Sigmoid colon (tissue), 7 donors: ENCODE data around the gene MED13L. TPM values are rescaled to one million over a fixed set of nuclear protein-coding genes. Genes with fewer than 3 reads are reported as not detected.
A peak's percentile ranks its signal among the peaks of the same experiment; 100 is the strongest.

ENCODE experiments used
- DNase-seq: peaks from one replicate; pipeline ENCODE4 v3.0.0-alpha.2; 2019
- H3K27ac ChIP-seq, 4 donors: fragments of 200-600 bp; sonication (generic); one replicate each; pipeline ENCODE4 v1.5.1; 2016 to 2019; ENCODE audit warnings: mild to moderate bottlenecking in 1 of 4
- H3K27me3 ChIP-seq, 3 donors: fragments of 200-600 bp; sonication (generic); one replicate each; pipeline ENCODE4 v1.5.1; 2019; ENCODE audit warnings: mild to moderate bottlenecking in 1 of 3
- H3K36me3 ChIP-seq, 4 donors: fragments of 200-600 bp; sonication (generic); one replicate each; pipeline ENCODE4 v1.5.1; 2016 to 2019
- H3K4me1 ChIP-seq, 4 donors: fragments of 200-600 bp; sonication (generic); one replicate each; pipeline ENCODE4 v1.5.1; 2017 to 2019
- H3K4me3 ChIP-seq, 4 donors: fragments of 200-600 bp; sonication (generic); one replicate each; pipeline ENCODE4 v1.5.1; 2017 to 2019; ENCODE audit warnings: mild to moderate bottlenecking in 2 of 4, moderate library complexity in 1 of 4
- H3K9me3 ChIP-seq, 4 donors: fragments of 200-600 bp in 3 of 4; sonication (generic) in 3 of 4; one replicate each; pipeline versions ENCODE4 v1.5.1 to v1.6.1; 2013 to 2019
- CTCF ChIP-seq, 4 experiments: fragments of 450-650 bp in 3 of 4; fragments of 200-600 bp in 1 of 4; IDR thresholded peaks; one replicate each; pipeline ENCODE4 v1.5.1; 2016 to 2019; ENCODE audit warnings: antibody characterized with exemption in 4 of 4, mild to moderate bottlenecking in 3 of 4, moderate library complexity in 2 of 4
- EP300 ChIP-seq, 4 donors: sonication (generic); formaldehyde crosslinking; IDR thresholded peaks; one replicate each; pipeline ENCODE4 v1.6.1; 2017; ENCODE audit warnings: antibody characterized with exemption in 4 of 4
- POLR2A ChIP-seq, 2 donors: fragments of 450-650 bp; IDR thresholded peaks; one replicate each; pipeline ENCODE4 v1.6.1; 2016; ENCODE audit warnings: antibody characterized with exemption in 2 of 2, mild to moderate bottlenecking in 2 of 2, moderate library complexity in 2 of 2
- POLR2AphosphoS5 ChIP-seq, 4 donors: sonication (generic); formaldehyde crosslinking; IDR thresholded peaks; one replicate each; pipeline ENCODE4 v1.6.1; 2017; ENCODE audit warnings: antibody characterized with exemption in 4 of 4
- WGBS, 2 donors: extraction: QIAGEN DNeasy Blood & Tissue Kit; methylation state at CpG; one replicate each; pipeline ENCODE4 v1.1.7; 2013; 5-methylcytosine and 5-hydroxymethylcytosine counted together
- intact Hi-C: fragments of 100-400 bp; cut with DNase I; formaldehyde crosslinking; loops from one replicate; pipeline ENCODE4 v1.15.1; 2023
- polyA plus RNA-seq, 3 donors: library from polyadenylated mRNA; stranded (reverse); fragments of 200-250 nt; gene quantifications; one replicate each; pipeline ENCODE4 v1.2.3, GENCODE V29; 2013
- total RNA-seq, 4 donors: library from RNA; depleted of rRNA; stranded (reverse); fragments of >200 nt; gene quantifications; one replicate each; pipeline ENCODE4 v1.1.0, GENCODE V29; 2016
- donor health status: healthy with polysubstance abuse.
- donor health status: Bipolar disorder and iron deficiency.
- donor health status: healthy.

MED13L gene
- total and polyA plus RNA-seq, 7 donors = 12.5 to 246 (median 151) TPM

- H3K4me1 ChIP-seq = peaks cover 0 to 7% (median 3%) of the 10 kb centered on the region in 4 donors
- intact Hi-C loops = no loop called here
- TF ChIP-seq CTCF (IDR thresholded peaks at IDR 0.05) = no peak
- TF ChIP-seq EP300 (IDR thresholded peaks at IDR 0.05) = no peak
- TF ChIP-seq POLR2AphosphoS5 (IDR thresholded peaks at IDR 0.05) = no peak
- TF ChIP-seq POLR2A (IDR thresholded peaks at IDR 0.05) = no peak
- no peak overlapping the region for H3K27ac ChIP-seq
- no peak for DNase-seq
- H3K4me3 ChIP-seq = no peak overlapping the region
- 53 to 59% methylated on average over 2 of the region's 2 CpGs for WGBS, 2 donors
- peaks cover 10 to 61% (median 28%) of the 10 kb centered on the region in 4 donors for H3K36me3 ChIP-seq
- no peaks in the 10 kb centered on the region for H3K9me3 ChIP-seq
- H3K27me3 ChIP-seq = no peaks in the 10 kb centered on the region
Measured at GRCh38 chr12:115988212-115988611, 289.3 kb downstream of the MED13L start.

- H3K9me3 ChIP-seq = no peaks in the 10 kb centered on the region
- no peak for DNase-seq
- H3K4me1 ChIP-seq = peaks cover 0 to 9% (median 4%) of the 10 kb centered on the region in 4 donors
- peaks cover 6 to 58% (median 28%) of the 10 kb centered on the region in 4 donors for H3K36me3 ChIP-seq
- TF ChIP-seq EP300 (IDR thresholded peaks at IDR 0.05) = no peak
- TF ChIP-seq CTCF (IDR thresholded peaks at IDR 0.05) = no peak
- TF ChIP-seq POLR2AphosphoS5 (IDR thresholded peaks at IDR 0.05) = no peak
- TF ChIP-seq POLR2A (IDR thresholded peaks at IDR 0.05) = no peak
- H3K27ac ChIP-seq = no peak overlapping the region
- no peak overlapping the region for H3K4me3 ChIP-seq
- WGBS, 2 donors = 90 to 93% methylated on average over 4 of the region's 4 CpGs
- H3K27me3 ChIP-seq = no peaks in the 10 kb centered on the region
- intact Hi-C loops = no loop called here
Measured at GRCh38 chr12:115984616-115985015, 292.9 kb downstream of the MED13L start.

GRCh38 chr12:115983226-115983798 is 294.2 kb downstream of the MED13L start:
- TF ChIP-seq CTCF (IDR thresholded peaks at IDR 0.05) = peak in 1 of 4 experiments; percentile 22
- TF ChIP-seq POLR2AphosphoS5 (IDR thresholded peaks at IDR 0.05) = no peak
- 82 to 87% methylated on average over 5 of the region's 5 CpGs for WGBS, 2 donors
- intact Hi-C loops = no loop called here
- Histone ChIP-seq H3K4me1 (peaks cover 0 to 19% (median 5%) of the 10 kb centered on the region in 4 donors), H3K4me3 (no peak overlapping the region), H3K36me3 (peaks cover 6 to 58% (median 28%) of the 10 kb centered on the region in 4 donors), H3K27me3 (no peaks in the 10 kb centered on the region), H3K27ac (no peak overlapping the region), H3K9me3 (no peaks in the 10 kb centered on the region)
- DNase-seq = no peak

- no peaks in the 10 kb centered on the region for H3K9me3 ChIP-seq
- no peak for DNase-seq
- intact Hi-C loops = no loop called here
- 97 to 98% methylated on average over 3 of the region's 3 CpGs for WGBS, 2 donors
- peaks cover 0 to 19% (median 5%) of the 10 kb centered on the region in 4 donors for H3K4me1 ChIP-seq
- H3K4me3 ChIP-seq = no peak overlapping the region
- no peaks in the 10 kb centered on the region for H3K27me3 ChIP-seq
- H3K36me3 ChIP-seq = peaks cover 0 to 67% (median 20%) of the 10 kb centered on the region in 4 donors
- TF ChIP-seq POLR2AphosphoS5 (IDR thresholded peaks at IDR 0.05) (no peak), CTCF (IDR thresholded peaks at IDR 0.05) (no peak), EP300 (IDR thresholded peaks at IDR 0.05) (no peak), POLR2A (IDR thresholded peaks at IDR 0.05) (no peak)
- H3K27ac ChIP-seq = no peak overlapping the region
Measured at GRCh38 chr12:115980339-115980738, 297.2 kb downstream of the MED13L start.

GRCh38 chr12:115979851-115980250 is 297.6 kb downstream of the MED13L start:
- Histone ChIP-seq H3K9me3 (no peaks in the 10 kb centered on the region), H3K4me3 (no peak overlapping the region), H3K27me3 (no peaks in the 10 kb centered on the region), H3K4me1 (peaks cover 0 to 14% (median 5%) of the 10 kb centered on the region in 4 donors), H3K27ac (no peak overlapping the region), H3K36me3 (peaks cover 0 to 71% (median 24%) of the 10 kb centered on the region in 4 donors)
- no peak for DNase-seq
- WGBS, 2 donors = 82 to 84% methylated on average over 3 of the region's 3 CpGs
- intact Hi-C loops = no loop called here
- TF ChIP-seq POLR2A (IDR thresholded peaks at IDR 0.05) (no peak), EP300 (IDR thresholded peaks at IDR 0.05) (no peak), CTCF (IDR thresholded peaks at IDR 0.05) (no peak), POLR2AphosphoS5 (IDR thresholded peaks at IDR 0.05) (no peak)
